ENCODE data around the gene ME2. TPM values are rescaled to one million over a fixed set of nuclear protein-coding genes. Genes with fewer than 3 reads are reported as not detected.

ME2 gene
- total RNA-seq, 1 donor from 2014 or later = 41.9 TPM

DNA sequence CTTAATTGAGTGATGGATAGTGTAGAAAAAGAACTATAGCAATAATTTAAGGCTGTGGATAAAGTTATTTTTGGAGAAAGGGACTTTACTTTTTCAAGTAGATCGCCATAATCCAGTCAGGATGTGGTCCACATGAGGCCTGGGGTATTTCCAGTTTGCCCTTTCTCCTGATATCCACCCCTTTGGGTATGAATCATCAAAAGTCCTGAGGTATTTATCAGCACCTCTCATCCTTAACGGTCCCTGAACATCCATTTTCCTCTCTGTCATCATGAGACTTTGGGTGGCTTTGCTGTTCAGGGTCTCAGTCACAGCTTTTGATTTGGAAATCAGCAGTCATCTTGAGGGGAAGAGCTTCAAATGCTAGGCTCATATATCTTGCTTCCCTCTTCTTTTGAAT, 49.6 kb downstream of the ME2 start:
- TF ChIP-seq, protein P1, sequence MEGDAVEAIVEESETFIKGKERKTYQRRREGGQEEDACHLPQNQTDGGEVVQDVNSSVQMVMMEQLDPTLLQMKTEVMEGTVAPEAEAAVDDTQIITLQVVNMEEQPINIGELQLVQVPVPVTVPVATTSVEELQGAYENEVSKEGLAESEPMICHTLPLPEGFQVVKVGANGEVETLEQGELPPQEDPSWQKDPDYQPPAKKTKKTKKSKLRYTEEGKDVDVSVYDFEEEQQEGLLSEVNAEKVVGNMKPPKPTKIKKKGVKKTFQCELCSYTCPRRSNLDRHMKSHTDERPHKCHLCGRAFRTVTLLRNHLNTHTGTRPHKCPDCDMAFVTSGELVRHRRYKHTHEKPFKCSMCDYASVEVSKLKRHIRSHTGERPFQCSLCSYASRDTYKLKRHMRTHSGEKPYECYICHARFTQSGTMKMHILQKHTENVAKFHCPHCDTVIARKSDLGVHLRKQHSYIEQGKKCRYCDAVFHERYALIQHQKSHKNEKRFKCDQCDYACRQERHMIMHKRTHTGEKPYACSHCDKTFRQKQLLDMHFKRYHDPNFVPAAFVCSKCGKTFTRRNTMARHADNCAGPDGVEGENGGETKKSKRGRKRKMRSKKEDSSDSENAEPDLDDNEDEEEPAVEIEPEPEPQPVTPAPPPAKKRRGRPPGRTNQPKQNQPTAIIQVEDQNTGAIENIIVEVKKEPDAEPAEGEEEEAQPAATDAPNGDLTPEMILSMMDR (IDR thresholded peaks at IDR 0.05; ENCODE audit: partially characterized antibody, unreplicated experiment) = no peak
- H3K4me1 Mint-ChIP-seq (ENCODE audit: low read depth, unreplicated experiment) = no peaks in the 10 kb centered on the region
- no peaks in the 10 kb centered on the region for H3K27me3 Mint-ChIP-seq (ENCODE audit: unreplicated experiment)
- H3K4me3 Mint-ChIP-seq (ENCODE audit: unreplicated experiment) = no peak overlapping the region
- peaks cover 3% of the 10 kb centered on the region for H3K9me3 Mint-ChIP-seq (ENCODE audit: unreplicated experiment)
- no peak overlapping the region for H3K27ac Mint-ChIP-seq (ENCODE audit: unreplicated experiment)
- DNase-seq = no peak
- peaks cover 15% of the 10 kb centered on the region for H3K36me3 Mint-ChIP-seq (ENCODE audit: unreplicated experiment)

DNA sequence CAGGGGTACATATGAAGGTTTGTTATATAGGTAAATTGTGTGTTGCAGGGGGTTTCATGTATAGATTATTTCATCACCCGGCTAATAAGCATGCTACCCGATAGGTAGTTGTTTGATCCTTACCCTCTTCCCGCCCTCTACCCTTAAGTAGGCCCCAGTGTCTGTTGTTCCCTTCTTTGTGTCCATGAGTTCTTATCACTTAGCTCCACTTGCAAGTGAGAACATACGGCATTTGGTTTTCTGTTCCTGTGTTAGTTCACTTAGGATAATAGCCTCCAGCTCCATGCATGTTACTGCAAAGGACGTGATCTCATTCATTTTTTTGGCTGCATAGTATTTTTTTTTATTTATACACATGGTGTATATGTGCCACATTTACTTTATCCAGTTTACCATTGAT, 54.8 kb downstream of the ME2 start:
- Mint-ChIP-seq H3K4me3 (ENCODE audit: unreplicated experiment) (no peak overlapping the region), H3K27ac (ENCODE audit: unreplicated experiment) (no peak overlapping the region), H3K36me3 (ENCODE audit: unreplicated experiment) (no peaks in the 10 kb centered on the region), H3K27me3 (ENCODE audit: unreplicated experiment) (no peaks in the 10 kb centered on the region), H3K4me1 (ENCODE audit: low read depth, unreplicated experiment) (no peaks in the 10 kb centered on the region), H3K9me3 (ENCODE audit: unreplicated experiment) (no peaks in the 10 kb centered on the region)
- TF ChIP-seq, protein P1 (IDR thresholded peaks at IDR 0.05; ENCODE audit: partially characterized antibody, unreplicated experiment) = no peak
- DNase-seq = no peak

DNA sequence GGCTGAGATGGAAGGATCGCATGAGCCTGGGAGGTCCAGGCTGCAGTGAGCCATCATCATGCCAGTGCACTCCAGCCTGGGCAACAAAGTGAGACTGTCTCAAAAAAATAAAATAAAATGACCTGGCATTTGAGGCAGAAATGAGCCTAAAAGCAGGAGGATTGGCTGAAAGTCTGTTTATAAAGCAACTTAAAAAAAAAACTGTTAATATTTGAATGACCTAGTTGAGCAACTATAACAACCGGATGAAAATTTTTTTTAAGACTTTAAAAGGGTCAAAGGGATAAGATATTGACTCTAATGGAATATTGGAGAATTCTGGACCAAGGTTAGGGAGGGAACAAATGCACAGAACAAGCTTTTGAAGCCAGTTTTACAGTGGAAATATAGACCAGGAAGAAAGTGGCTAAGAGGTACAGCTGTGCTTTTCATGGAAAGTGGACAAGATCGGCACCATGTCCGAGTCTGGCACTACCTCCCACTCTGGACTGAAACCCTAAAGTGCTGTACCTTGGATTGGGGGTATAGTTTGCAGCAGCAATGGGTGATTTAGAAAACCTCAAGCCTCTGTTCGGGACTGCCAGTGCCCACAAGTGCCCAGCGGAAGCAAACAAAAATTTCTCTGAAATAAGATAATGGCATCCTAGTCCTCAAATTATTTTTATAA, 55.8 kb downstream of the ME2 start:
- Mint-ChIP-seq H3K4me1 (ENCODE audit: low read depth, unreplicated experiment) (no peaks in the 10 kb centered on the region), H3K4me3 (ENCODE audit: unreplicated experiment) (no peak overlapping the region), H3K27ac (ENCODE audit: unreplicated experiment) (no peak overlapping the region), H3K36me3 (ENCODE audit: unreplicated experiment) (no peaks in the 10 kb centered on the region), H3K9me3 (ENCODE audit: unreplicated experiment) (no peaks in the 10 kb centered on the region), H3K27me3 (ENCODE audit: unreplicated experiment) (no peaks in the 10 kb centered on the region)
- TF ChIP-seq, protein P1 (IDR thresholded peaks at IDR 0.05; ENCODE audit: partially characterized antibody, unreplicated experiment) = no peak
- DNase-seq = no peak

DNA sequence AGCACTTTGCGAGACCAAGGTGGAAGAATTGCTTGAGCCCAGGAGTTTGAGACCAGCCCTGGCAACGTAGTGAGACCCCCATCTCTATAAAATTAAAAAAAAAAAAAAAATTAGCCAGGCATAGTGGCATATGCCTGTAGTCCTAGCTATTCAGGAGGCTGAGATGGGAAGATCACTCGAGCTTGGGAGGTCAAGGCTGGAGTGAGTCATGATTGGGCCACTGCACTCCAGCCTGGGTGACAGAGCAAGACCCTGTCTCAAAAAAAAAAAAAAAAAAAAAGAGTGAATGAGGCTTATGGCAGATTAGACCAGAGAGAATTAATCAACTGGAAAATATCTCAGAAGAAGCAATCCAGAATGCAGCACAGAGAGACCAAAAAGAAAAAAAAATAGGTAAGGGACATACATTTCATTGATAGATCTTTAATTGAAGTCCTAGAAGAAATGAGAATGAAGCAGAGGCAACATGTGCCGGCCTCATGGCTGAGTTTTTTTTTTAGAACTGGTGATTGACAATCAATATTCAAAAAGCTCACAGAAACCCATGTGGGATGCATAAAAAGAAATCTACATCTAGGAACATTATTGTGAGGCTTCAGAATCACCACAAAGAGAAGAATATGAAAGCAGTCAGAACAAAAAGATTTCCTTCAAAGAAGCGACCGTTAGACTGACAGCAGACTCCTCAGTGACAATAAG, 56.7 kb downstream of the ME2 start:
- H3K27ac Mint-ChIP-seq (ENCODE audit: unreplicated experiment) = no peak overlapping the region
- H3K4me3 Mint-ChIP-seq (ENCODE audit: unreplicated experiment) = no peak overlapping the region
- no peaks in the 10 kb centered on the region for H3K36me3 Mint-ChIP-seq (ENCODE audit: unreplicated experiment)
- H3K27me3 Mint-ChIP-seq (ENCODE audit: unreplicated experiment) = no peaks in the 10 kb centered on the region
- DNase-seq = no peak
- no peaks in the 10 kb centered on the region for H3K4me1 Mint-ChIP-seq (ENCODE audit: low read depth, unreplicated experiment)
- TF ChIP-seq, protein P1 (IDR thresholded peaks at IDR 0.05; ENCODE audit: partially characterized antibody, unreplicated experiment) = no peak
- H3K9me3 Mint-ChIP-seq (ENCODE audit: unreplicated experiment) = no peaks in the 10 kb centered on the region

DNA sequence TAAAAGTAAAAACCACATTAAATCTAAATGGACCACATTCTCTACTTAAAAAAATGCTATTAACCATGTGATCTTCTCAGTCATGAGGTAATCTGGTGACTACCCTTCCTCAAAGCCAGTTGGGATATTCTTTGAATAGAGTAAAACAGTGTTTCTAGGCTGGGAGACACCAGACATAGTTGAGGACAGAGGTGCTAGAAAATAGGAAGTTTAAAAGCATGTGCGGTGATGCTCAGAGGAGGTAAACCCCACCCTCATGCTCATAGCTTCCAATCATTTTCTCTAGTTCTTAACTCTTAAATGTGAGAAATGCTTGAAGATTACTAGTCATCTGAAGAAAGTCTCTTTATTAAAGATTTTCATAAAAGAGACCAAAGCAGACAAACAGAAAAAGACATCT, 58.3 kb downstream of the ME2 start:
- TF ChIP-seq, protein P1 (IDR thresholded peaks at IDR 0.05; ENCODE audit: partially characterized antibody, unreplicated experiment) = no peak
- Mint-ChIP-seq H3K9me3 (ENCODE audit: unreplicated experiment) (no peaks in the 10 kb centered on the region), H3K4me3 (ENCODE audit: unreplicated experiment) (no peak overlapping the region), H3K36me3 (ENCODE audit: unreplicated experiment) (no peaks in the 10 kb centered on the region), H3K27ac (ENCODE audit: unreplicated experiment) (no peak overlapping the region), H3K4me1 (ENCODE audit: low read depth, unreplicated experiment) (no peaks in the 10 kb centered on the region), H3K27me3 (ENCODE audit: unreplicated experiment) (no peaks in the 10 kb centered on the region)
- DNase-seq = no peak
